H1 (cell line): ENCODE data around the gene RWDD4.

Experiments
- EP300 ChIP-seq, 2 experiments: IDR thresholded peaks; 1 replicate in 1 of 2; 2 replicates in 1 of 2; pipeline ENCODE4 v1.6.1; 2011 to 2012; ENCODE audit warnings: low read depth in 2 of 2, low read length in 2 of 2, mild to moderate bottlenecking in 2 of 2, borderline replicate concordance in 1 of 2, inconsistent platforms in 1 of 2, moderate library complexity in 1 of 2
- EZH2 ChIP-seq: fragments of 200-600 bp; sonication (generic); IDR thresholded peaks from 2 replicates; pipeline ENCODE4 v1.7.1; 2012; ENCODE audit warnings: low read depth, mild to moderate bottlenecking, moderate library complexity, low read length, inconsistent platforms; ENCODE audit not compliant: severe bottlenecking
- MAFK ChIP-seq: IDR thresholded peaks from 2 replicates; pipeline ENCODE4 v1.6.1; 2012; ENCODE audit warnings: low read depth, mild to moderate bottlenecking, improper control_type of control experiment, low read length
- NANOG ChIP-seq: IDR thresholded peaks from 2 replicates; pipeline ENCODE4 v1.6.1; 2011; ENCODE audit warnings: low read length, low read depth, mild to moderate bottlenecking, inconsistent platforms; ENCODE audit not compliant: insufficient read depth, poor library complexity, severe bottlenecking
- POLR2A ChIP-seq, 2 experiments: IDR thresholded peaks; 1 replicate in 1 of 2; 2 replicates in 1 of 2; pipeline ENCODE4 v1.6.1; 2011; ENCODE audit warnings: low read depth in 2 of 2, low read length in 2 of 2, mild to moderate bottlenecking in 2 of 2; ENCODE audit errors: control extremely low read depth in 1 of 2
- POLR2AphosphoS5 ChIP-seq: IDR thresholded peaks from 2 replicates; pipeline ENCODE4 v1.6.1; 2011; ENCODE audit warnings: low read depth, low read length
- RAD21 ChIP-seq, 2 experiments: IDR thresholded peaks in 1 of 2; conservative IDR thresholded peaks in 1 of 2; 2 replicates each; pipeline ENCODE4 v1.6.1; 2011; ENCODE audit warnings: low read depth in 2 of 2, low read length in 2 of 2, improper control_type of control experiment in 1 of 2, inconsistent platforms in 1 of 2, mild to moderate bottlenecking in 1 of 2, moderate library complexity in 1 of 2
- SIRT6 ChIP-seq: IDR thresholded peaks from one replicate; pipeline ENCODE4 v1.7.1; 2012; ENCODE audit warnings: low read length, inconsistent platforms
- SP1 ChIP-seq: IDR thresholded peaks from 2 replicates; pipeline ENCODE4 v1.6.1; 2011; ENCODE audit warnings: low read depth, low read length
- SP2 ChIP-seq: IDR thresholded peaks from 2 replicates; pipeline ENCODE4 v1.6.1; 2012; ENCODE audit warnings: mild to moderate bottlenecking, low read length, inconsistent platforms
- SP4 ChIP-seq: IDR thresholded peaks from 2 replicates; pipeline ENCODE4 v1.6.1; 2012; ENCODE audit warnings: low read length, inconsistent platforms
- SRF ChIP-seq: IDR thresholded peaks from 2 replicates; pipeline ENCODE4 v1.6.1; 2011; ENCODE audit warnings: mild to moderate bottlenecking, low read depth, low read length, moderate library complexity
- TF ChIP-seq, protein P1 (sequence below), 3 experiments: IDR thresholded peaks; 1 replicate in 2 of 3; 2 replicates in 1 of 3; pipeline versions ENCODE4 v1.5.1 to v1.6.1; 2011; ENCODE audit warnings: low read length in 3 of 3, mild to moderate bottlenecking in 3 of 3, inconsistent platforms in 2 of 3, low read depth in 1 of 3, moderate library complexity in 1 of 3; ENCODE audit not compliant: insufficient read depth in 1 of 3; ENCODE audit errors: control extremely low read depth in 1 of 3
- TF ChIP-seq, protein P2 (sequence below): IDR thresholded peaks from 2 replicates; pipeline ENCODE4 v1.6.1; 2011; ENCODE audit warnings: low read length, improper control_type of control experiment

DNA sequence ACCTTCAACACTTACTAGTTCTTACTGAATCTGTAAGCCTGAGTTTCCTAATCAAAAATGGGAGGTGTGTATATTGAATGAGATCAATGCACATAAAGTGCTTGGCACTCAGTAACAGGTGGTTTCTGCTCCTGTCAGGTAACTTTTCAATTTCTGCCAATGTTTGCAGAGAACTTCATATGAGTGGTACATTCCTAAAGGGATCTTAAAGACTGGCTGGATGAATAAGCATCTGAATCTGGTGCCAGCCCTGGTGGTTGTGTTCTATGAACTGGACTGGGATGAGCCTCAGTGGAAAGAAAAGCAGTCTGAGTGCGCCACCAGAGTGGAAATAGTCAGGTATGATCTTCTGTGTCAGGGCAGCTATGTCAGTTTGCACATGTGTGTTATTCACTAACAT lies 7.1 kb upstream of the RWDD4 start:
- TF ChIP-seq, protein P1, sequence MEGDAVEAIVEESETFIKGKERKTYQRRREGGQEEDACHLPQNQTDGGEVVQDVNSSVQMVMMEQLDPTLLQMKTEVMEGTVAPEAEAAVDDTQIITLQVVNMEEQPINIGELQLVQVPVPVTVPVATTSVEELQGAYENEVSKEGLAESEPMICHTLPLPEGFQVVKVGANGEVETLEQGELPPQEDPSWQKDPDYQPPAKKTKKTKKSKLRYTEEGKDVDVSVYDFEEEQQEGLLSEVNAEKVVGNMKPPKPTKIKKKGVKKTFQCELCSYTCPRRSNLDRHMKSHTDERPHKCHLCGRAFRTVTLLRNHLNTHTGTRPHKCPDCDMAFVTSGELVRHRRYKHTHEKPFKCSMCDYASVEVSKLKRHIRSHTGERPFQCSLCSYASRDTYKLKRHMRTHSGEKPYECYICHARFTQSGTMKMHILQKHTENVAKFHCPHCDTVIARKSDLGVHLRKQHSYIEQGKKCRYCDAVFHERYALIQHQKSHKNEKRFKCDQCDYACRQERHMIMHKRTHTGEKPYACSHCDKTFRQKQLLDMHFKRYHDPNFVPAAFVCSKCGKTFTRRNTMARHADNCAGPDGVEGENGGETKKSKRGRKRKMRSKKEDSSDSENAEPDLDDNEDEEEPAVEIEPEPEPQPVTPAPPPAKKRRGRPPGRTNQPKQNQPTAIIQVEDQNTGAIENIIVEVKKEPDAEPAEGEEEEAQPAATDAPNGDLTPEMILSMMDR (IDR thresholded peaks at IDR 0.05; ENCODE audit: control extremely low read depth in 1 of 3, insufficient read depth in 1 of 3, low read depth in 1 of 3, low read length in 3 of 3) = no peak
- TF ChIP-seq SP2 (no peak), EZH2 (no peak), SP1 (no peak), EP300 (IDR thresholded peaks at IDR 0.05; ENCODE audit: borderline replicate concordance in 1 of 2, low read depth in 2 of 2, low read length in 2 of 2) (no peak), POLR2AphosphoS5 (no peak), MAFK (no peak), SIRT6 (no peak), POLR2A (IDR thresholded peaks at IDR 0.05; ENCODE audit: control extremely low read depth in 1 of 2, low read depth in 2 of 2, low read length in 2 of 2) (no peak), RAD21 (IDR thresholded peaks at IDR 0.05 in 1 of 2, conservative IDR thresholded peaks at IDR 0.05 in 1 of 2; ENCODE audit: low read depth in 2 of 2, low read length in 2 of 2) (no peak), SRF (no peak), SP4 (no peak), NANOG (no peak)
- TF ChIP-seq, protein P2, sequence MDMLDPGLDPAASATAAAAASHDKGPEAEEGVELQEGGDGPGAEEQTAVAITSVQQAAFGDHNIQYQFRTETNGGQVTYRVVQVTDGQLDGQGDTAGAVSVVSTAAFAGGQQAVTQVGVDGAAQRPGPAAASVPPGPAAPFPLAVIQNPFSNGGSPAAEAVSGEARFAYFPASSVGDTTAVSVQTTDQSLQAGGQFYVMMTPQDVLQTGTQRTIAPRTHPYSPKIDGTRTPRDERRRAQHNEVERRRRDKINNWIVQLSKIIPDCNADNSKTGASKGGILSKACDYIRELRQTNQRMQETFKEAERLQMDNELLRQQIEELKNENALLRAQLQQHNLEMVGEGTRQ = no peak
